HG03280 (cell line): Measurements from ENCODE around the gene CABP4.
A peak's percentile ranks its signal among the peaks of the same experiment; 100 is the strongest.

Source experiments
- ATAC-seq: cut with Tn5 transposase; IDR thresholded peaks from one replicate; pipeline ENCODE4 v1.9.1; 2021; ENCODE audit warnings: mild to moderate bottlenecking, moderate library complexity; ENCODE audit not compliant: unreplicated experiment

CABP4 gene

GRCh38 chr11:67507242-67507863 is 52.2 kb downstream of the CABP4 start:
- no peak for ATAC-seq

GRCh38 chr11:67507864-67508485 is 52.8 kb downstream of the CABP4 start, which contains the start of gene CDK2AP2:
Gene CDK2AP2, minus strand, starts transcription at chr11:67508162. Its CDS starts 80 bp downstream, at chr11:67508082.
- ATAC-seq: peak; percentile 72

GRCh38 chr11:67508486-67509121 is 53.5 kb downstream of the CABP4 start:
- ATAC-seq: peak; percentile 39

- no peak for ATAC-seq
Observed at GRCh38 chr11:67510023-67510345, 54.8 kb downstream of the CABP4 start.
